GM19452 (cell line): Measurements from ENCODE around the gene ANTKMT.
A peak's percentile ranks its signal among the peaks of the same experiment; 100 is the strongest.

Source experiments
- ATAC-seq: cut with Tn5 transposase; IDR thresholded peaks from one replicate; pipeline ENCODE4 v1.9.1; 2021; ENCODE audit not compliant: unreplicated experiment

Gene ANTKMT

GRCh38 chr16:720990-721764 lies at the start of gene ANTKMT:
Gene ANTKMT (plus strand): TSS chr16:721146. CDS start chr16:721275, 129 bp downstream.
- peak; percentile 57 for ATAC-seq

DNA sequence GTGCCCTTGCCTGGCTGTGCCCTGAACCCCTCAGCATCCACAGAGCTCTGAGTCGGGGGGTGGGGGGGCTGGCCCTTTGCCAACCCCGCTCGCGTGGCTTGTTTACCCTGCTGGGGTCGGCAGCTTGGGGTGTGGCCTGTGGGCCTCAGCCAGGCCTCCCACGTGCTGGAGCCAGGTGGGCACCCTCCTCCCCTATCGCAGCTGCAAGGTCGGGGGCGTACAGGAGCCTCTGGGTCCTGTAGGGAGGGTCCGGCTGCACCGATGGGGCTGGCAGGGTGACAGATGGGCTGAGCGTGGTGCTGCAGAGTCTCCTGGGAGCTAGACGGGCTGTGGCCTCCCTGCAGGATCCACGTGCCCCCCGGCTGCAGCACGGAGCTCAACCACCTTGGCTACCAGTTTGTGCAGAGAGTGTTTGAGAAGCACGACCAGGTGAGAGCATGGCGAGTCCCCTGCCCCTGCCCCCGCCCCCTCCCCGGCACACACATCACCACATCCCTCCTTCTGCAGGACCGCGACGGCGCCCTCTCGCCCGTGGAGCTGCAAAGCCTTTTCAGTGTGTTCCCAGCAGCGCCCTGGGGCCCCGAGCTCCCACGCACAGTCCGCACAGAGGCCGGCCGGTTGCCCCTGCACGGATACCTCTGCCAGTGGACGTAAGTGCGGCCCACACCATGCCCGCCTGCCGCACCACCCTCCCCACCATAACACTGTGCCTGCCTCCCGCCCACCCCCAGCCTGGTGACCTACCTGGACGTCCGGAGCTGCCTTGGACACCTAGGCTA lies 49.4 kb upstream of the ANTKMT start:
- no peak for ATAC-seq

- ATAC-seq = no peak
Measured at GRCh38 chr16:672371-672770, 48.6 kb upstream of the ANTKMT start.

- no peak for ATAC-seq
Measured at GRCh38 chr16:672851-673250, 48.1 kb upstream of the ANTKMT start.

DNA sequence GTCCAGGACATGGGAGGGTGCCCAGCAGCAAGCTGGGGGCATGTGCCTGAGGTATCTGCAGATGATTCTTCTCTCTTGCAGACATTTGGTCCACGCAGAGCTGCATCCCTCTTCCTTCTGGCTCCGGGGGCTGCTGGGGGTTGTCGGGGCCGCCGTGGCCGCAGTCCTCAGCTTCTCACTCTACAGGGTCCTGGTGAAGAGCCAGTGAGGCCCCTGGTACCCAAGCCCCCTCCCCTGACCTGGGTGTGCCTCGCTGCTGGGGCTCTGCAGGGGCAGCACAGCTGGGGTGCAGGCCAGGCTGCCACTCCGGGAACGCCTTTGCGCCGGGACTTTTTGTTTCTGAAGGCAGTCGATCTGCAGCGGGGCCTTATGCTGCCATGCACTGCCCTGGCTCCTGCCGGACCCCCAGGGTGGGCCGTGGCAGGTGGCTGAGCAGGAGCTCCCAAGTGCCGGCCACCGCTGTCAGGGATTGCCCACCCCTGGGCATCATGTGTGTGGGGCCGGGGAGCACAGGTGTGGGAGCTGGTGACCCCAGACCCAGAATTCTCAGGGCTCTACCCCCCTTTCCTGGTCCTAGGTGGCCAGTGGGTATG lies 47.5 kb upstream of the ANTKMT start:
- ATAC-seq = no peak

DNA sequence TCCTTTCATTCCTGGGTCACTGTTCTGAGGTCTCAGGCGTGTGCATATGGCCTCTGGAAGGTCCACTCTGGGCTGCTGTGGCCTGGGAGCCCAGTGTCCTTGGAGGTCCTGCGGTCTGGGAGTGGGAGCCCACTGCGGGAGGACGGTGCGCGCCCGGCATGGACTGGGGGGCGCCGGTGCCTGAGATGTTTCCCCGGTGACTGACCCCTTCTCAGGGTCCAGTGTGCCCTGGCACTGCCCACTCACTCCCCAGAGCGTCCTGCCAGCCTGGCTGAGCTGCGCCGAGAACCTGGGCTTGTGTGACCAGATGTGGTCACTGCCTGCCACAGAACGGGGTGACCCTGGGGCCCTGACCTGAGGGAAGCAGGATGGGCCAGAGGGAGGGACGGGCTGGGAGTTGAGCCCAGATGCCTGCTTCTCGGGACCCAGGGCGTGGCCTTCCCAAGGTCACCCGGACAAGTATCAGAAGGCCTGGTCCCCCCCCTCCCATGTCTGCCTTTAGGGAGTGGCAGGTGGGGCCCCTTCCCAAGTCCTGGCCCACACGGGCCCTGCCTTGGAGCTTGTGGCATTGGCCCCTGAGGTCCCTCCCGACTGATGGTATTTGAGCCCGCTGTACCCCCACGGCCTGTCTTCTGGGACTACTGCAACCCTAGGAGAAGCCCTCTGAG lies 46.6 kb upstream of the ANTKMT start:
- ATAC-seq = no peak

GRCh38 chr16:674968-675883 lies 45.7 kb upstream of the ANTKMT start, which contains the start of gene RHBDL1:
Gene RHBDL1 (plus strand): TSS chr16:675671. CDS start chr16:675791, 120 bp downstream.
- ATAC-seq = no peak

DNA sequence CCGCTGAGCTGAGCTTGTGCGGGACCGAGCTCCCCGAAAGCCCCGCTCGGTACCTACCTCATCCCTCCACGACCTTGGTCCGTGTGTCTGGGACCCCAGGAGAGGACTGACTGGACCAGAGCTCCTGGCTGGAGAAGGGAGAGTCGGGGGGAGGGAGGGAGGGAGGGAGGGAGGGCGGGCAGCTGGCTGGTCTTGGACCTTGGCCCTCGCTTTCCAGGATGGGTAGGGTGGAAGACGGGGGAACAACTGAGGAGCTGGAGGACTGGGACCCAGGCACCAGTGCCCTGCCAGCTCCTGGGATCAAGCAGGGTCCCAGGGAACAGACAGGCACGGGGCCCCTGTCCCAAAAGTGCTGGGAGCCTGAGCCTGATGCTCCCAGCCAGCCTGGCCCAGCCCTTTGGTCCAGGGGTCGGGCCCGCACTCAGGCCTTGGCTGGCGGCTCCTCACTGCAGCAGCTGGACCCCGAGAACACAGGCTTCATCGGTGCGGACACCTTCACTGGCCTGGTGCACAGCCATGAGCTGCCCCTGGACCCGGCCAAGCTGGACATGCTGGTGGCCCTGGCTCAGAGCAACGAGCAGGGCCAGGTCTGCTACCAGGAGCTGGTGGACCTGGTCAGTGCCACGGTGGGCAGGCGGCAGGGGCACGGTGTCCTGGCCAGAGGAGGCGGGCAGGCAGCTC lies 44.9 kb upstream of the ANTKMT start:
- ATAC-seq = no peak

DNA sequence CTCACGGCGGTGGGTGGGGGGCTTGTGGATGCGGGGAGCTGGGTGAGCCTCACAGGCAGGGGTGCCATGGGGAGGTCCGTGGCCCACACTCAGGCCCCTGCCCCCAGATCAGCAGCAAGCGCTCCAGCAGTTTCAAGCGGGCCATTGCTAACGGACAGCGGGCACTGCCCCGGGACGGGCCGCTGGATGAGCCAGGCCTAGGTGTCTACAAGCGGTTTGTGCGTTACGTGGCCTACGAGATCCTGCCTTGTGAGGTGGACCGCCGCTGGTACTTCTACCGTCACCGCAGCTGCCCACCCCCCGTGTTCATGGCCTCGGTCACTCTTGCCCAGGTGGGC lies 44.4 kb upstream of the ANTKMT start:
- no peak for ATAC-seq

GRCh38 chr16:676913-677312 lies 44.0 kb upstream of the ANTKMT start:
- no peak for ATAC-seq

DNA sequence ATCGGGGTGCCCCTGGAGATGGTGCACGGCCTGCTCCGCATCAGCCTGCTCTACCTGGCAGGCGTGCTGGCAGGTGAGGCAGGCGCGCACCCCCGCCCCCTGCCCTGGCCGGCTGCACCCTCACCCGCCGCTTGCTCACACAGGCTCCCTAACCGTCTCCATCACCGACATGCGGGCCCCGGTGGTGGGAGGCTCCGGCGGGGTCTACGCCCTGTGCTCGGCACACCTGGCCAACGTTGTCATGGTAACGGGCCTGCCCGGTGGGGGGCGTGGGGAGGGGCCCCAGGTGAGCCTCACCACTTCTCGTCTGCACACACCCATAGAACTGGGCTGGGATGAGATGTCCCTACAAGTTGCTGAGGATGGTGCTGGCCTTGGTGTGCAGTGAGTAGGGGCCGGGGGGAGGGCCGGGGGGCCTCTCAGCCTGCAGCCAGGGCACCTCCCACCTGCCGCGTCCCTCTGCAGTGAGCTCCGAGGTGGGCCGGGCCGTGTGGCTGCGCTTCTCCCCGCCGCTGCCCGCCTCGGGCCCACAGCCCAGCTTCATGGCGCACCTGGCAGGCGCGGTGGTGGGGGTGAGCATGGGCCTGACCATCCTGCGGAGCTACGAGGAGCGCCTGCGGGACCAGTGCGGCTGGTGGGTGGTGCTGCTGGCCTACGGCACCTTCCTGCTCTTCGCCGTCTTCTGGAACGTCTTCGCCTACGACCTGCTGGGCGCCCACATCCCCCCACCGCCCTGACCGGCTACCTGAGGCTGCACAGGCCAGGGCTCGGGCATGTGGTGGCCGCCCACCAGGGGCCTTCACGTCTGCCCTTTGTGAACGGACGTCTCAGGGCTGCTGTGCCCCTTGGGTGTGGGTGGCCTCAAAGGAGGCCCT lies 43.4 kb upstream of the ANTKMT start:
- no peak for ATAC-seq

- no peak for ATAC-seq
Measured at GRCh38 chr16:678209-678857, 42.6 kb upstream of the ANTKMT start.

DNA sequence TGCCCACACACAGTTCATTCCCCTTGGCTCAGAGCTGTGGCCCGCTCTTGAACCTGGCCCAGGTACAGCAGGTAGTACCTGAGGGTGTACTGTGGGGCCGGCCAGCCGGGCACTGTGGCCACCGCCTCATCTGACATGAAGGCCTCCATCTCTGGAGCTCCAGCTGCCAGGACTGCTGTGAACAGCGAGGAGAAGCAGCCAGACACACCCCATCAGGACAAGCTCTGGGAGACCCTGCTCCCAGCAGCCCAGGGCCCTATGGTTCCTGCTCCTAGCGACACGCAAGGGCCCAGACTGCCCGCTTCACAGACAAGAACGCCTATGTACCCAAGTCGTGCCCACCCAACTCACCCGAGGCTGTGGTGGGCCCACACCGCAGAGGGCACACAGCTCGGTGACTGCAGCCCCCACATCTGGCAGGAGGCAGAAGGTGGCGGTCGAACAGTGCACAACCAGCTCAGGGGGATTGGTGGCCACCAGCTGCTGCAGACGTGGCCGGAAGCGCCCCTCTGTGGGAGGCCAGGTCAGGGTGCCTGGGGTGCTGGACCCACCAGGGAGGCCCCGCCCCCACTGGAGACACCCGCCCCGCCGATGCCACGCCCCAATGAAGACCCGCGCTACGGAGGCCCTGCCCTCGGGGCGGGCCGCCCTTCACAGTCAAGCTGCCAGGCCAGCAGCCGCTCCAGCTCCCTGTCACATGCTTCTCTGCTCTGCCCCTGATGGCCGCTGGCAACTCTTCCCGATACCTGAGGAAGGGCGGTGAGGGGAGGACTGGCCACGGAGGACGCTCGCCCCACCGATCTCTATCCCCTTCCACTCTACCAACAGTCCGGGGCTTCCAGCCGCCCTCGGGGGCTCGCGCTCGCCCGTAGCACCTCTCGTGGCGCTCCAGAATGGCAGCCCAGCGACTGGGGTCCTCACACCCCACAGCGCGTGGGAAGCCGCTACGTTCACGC lies 41.8 kb upstream of the ANTKMT start:
- no peak for ATAC-seq

- no peak for ATAC-seq
Measured at GRCh38 chr16:679814-680624, 40.9 kb upstream of the ANTKMT start, which contains the start of gene STUB1. Gene STUB1 (plus strand): TSS chr16:680410. CDS start chr16:680526, 116 bp downstream.

DNA sequence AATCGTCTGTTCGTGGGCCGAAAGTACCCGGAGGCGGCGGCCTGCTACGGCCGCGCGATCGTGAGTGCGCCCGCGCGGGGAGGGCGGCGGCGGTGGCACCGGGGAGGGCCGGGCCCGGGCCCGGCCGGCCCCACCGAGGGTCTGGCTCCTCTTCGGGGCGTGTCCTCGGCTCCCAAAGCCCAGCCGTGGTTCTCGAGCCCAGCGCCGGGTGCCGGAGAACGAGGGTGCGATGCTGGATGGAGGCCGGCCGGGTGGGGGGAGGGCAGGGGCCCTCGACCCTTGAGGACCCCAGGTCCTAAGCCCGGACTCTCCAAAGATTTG lies 40.4 kb upstream of the ANTKMT start:
- ATAC-seq = no peak

DNA sequence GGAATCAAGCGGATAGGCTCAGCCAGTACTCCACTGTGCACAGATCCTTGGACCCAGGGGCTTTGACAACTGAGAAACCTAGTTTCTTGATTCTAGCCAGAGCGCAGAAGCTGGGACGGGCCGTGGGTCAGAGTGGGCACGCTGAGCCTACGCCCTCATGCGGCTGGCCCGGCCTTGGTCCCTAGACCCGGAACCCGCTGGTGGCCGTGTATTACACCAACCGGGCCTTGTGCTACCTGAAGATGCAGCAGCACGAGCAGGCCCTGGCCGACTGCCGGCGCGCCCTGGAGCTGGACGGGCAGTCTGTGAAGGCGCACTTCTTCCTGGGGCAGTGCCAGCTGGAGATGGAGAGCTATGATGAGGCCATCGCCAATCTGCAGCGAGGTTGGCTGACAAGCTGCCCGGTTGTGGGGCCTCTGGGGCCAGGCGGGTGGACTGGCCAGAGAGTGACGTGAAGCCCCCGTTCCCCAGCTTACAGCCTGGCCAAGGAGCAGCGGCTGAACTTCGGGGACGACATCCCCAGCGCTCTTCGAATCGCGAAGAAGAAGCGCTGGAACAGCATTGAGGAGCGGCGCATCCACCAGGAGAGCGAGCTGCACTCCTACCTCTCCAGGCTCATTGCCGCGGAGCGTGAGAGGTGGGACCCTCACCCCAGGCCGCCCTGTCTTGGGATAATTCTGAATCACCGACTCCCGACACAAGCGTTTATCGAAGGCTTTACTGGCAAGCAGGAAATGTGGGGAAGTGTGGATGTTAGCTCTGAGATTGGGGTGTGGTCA lies 39.8 kb upstream of the ANTKMT start:
- ATAC-seq = no peak
